Caco-2 (cell line): ENCODE measurements around the gene POLA1. TPM values are rescaled to one million over a fixed set of nuclear protein-coding genes. Genes with fewer than 3 reads are reported as not detected.

Source experiments
- BruUV-seq: library from RNA; stranded (reverse); fragments of 400-500 nt; replicated peaks from 2 replicates; lab custom pipeline; 2021; lab: Mats Ljungman, UMichigan
- CTCF ChIA-PET: fragments of 300-600 bp; sonication (Branson Sonifier 250); formaldehyde crosslinking; loops from one replicate; lab custom pipeline; 2022; ENCODE audit warnings: antibody characterized with exemption; lab: Charles Lee
- POLR2A ChIA-PET: fragments of 300-600 bp; sonication (Branson Sonifier 250); formaldehyde crosslinking; loops from one replicate; lab custom pipeline; 2022; ENCODE audit warnings: antibody characterized with exemption; lab: Charles Lee
- DNase-seq, 2 experiments: peaks; one replicate each; pipeline versions ENCODE4 v3.0.0 to v3.0.0-alpha.2; 2020 to 2022
- H3K27me3 ChIP-seq: replicated peaks from 2 replicates; pipeline ENCODE4 v1.6.0; 2011; ENCODE audit warnings: low read length; ENCODE audit not compliant: control insufficient read depth, insufficient read depth
- H3K36me3 ChIP-seq: 2 replicates; pipeline ENCODE4 v1.5.1; 2011; ENCODE audit warnings: low read length; ENCODE audit not compliant: control insufficient read depth, insufficient read depth
- H3K4me1 ChIP-seq: fragments of 250-450 bp; sonication (Bioruptor Pico); 2 replicates; pipeline ENCODE4 v1.5.1; 2020; ENCODE audit warnings: mild to moderate bottlenecking
- H3K4me3 ChIP-seq: 2 replicates; pipeline ENCODE4 v1.5.1; 2011; ENCODE audit warnings: low read depth, mild to moderate bottlenecking, control low read depth, low read length
- H3K9me3 ChIP-seq: fragments of 250-450 bp; sonication (Bioruptor Pico); 2 replicates; pipeline ENCODE4 v1.5.1; 2020; ENCODE audit warnings: mild to moderate bottlenecking, moderate library complexity
- H3K27ac Mint-ChIP-seq: one replicate; pipeline ENCODE4 v1.8.0; 2022; ENCODE audit warnings: mixed read lengths; ENCODE audit not compliant: unreplicated experiment
- H3K27me3 Mint-ChIP-seq: one replicate; pipeline ENCODE4 v1.8.0; 2022; ENCODE audit warnings: mixed read lengths; ENCODE audit not compliant: insufficient read depth, unreplicated experiment
- H3K36me3 Mint-ChIP-seq: one replicate; pipeline ENCODE4 v1.8.0; 2022; ENCODE audit warnings: mild to moderate bottlenecking, mixed read lengths; ENCODE audit not compliant: insufficient read depth, unreplicated experiment
- H3K4me1 Mint-ChIP-seq: one replicate; pipeline ENCODE4 v1.8.0; 2022; ENCODE audit warnings: low read depth, mixed read lengths; ENCODE audit not compliant: unreplicated experiment
- H3K4me3 Mint-ChIP-seq: one replicate; pipeline ENCODE4 v1.8.0; 2022; ENCODE audit warnings: mild to moderate bottlenecking, moderate library complexity, mixed read lengths; ENCODE audit not compliant: unreplicated experiment
- H3K9me3 Mint-ChIP-seq: one replicate; pipeline ENCODE4 v1.8.0; 2022; ENCODE audit warnings: mixed read lengths; ENCODE audit not compliant: unreplicated experiment
- intact Hi-C: fragments of 100-400 bp; cut with micrococcal nuclease; formaldehyde crosslinking; loops from one replicate; pipeline ENCODE4 v1.10.0; 2022; ENCODE audit not compliant: unreplicated experiment
- total RNA-seq: library from RNA; stranded (reverse); gene quantifications from 2 replicates; pipeline ENCODE4 v1.2.3, GENCODE V29; 2022
- TF ChIP-seq, protein P1 (sequence below), 2 experiments: fragments of 200-600 bp in 1 of 2; IDR thresholded peaks; 1 replicate in 1 of 2; 2 replicates in 1 of 2; pipeline versions ENCODE4 v1.5.1 to v1.8.0; 2011 to 2022; ENCODE audit warnings: antibody characterized with exemption in 1 of 2, control low read depth in 1 of 2, inconsistent platforms in 1 of 2, low read depth in 1 of 2, low read length in 1 of 2, mild to moderate bottlenecking in 1 of 2, moderate library complexity in 1 of 2; ENCODE audit not compliant: insufficient read depth in 1 of 2, severe bottlenecking in 1 of 2, unreplicated experiment in 1 of 2

The POLA1 gene
- total RNA-seq, 1 experiment from 2014 or later = 23.5 TPM

DNA sequence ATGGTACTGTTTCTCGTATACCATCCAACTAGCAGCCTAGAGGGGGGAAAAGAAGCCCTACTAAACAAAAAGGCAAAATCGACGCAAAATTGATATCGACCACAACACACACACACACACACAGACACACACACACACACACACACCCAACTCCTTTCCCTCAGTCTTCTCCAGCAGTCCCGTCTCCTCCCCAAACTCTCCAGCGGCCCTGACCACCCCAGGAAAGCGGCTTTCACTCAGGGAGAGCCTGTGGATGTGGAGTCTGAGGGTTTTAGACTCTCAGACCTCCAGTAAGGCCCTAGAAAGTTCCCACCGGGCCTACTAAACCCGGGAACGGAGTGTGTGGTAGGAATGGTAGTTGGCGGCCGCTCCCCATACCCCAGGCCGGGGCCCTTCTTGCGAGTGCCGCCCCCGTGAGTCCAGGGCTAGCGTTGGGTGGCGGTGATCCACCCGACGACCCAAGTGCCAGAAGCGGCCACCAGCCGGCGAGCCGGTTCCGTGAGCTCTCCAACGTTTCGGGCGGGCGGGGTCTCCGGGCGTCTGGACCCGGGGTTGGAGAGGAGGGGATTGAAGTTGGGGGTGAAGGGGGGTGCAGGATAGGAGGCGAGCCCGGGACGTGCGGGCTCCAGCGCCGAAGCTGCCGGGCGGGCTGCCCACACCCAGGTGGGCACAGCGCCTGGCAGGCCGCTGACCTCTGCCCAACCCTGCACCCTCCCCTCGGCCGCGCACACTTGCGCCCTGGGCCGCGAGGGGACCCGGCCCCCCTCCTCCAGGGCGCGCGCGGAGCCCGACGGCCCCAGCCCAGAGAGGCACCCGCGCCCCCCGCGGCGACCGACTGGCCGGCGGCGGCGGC is 308.3 kb downstream of the POLA1 start:
- intact Hi-C loops = no loop called here
- Mint-ChIP-seq H3K27ac (no peak overlapping the region), H3K4me1 (no peaks in the 10 kb centered on the region), H3K27me3 (peaks cover 4% of the 10 kb centered on the region), H3K36me3 (peaks cover 4% of the 10 kb centered on the region), H3K9me3 (no peaks in the 10 kb centered on the region), H3K4me3 (no peak overlapping the region)
- Histone ChIP-seq H3K27me3 (no peaks in the 10 kb centered on the region), H3K4me3 (no peak overlapping the region), H3K36me3 (no peaks in the 10 kb centered on the region), H3K4me1 (no peaks in the 10 kb centered on the region), H3K9me3 (no peaks in the 10 kb centered on the region)
- POLR2A ChIA-PET = no interaction called here
- BruUV-seq = no TSS peak
- DNase-seq = no peak
- TF ChIP-seq, protein P1, sequence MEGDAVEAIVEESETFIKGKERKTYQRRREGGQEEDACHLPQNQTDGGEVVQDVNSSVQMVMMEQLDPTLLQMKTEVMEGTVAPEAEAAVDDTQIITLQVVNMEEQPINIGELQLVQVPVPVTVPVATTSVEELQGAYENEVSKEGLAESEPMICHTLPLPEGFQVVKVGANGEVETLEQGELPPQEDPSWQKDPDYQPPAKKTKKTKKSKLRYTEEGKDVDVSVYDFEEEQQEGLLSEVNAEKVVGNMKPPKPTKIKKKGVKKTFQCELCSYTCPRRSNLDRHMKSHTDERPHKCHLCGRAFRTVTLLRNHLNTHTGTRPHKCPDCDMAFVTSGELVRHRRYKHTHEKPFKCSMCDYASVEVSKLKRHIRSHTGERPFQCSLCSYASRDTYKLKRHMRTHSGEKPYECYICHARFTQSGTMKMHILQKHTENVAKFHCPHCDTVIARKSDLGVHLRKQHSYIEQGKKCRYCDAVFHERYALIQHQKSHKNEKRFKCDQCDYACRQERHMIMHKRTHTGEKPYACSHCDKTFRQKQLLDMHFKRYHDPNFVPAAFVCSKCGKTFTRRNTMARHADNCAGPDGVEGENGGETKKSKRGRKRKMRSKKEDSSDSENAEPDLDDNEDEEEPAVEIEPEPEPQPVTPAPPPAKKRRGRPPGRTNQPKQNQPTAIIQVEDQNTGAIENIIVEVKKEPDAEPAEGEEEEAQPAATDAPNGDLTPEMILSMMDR (IDR thresholded peaks at IDR 0.05; ENCODE audit: insufficient read depth in 1 of 2, low read depth in 1 of 2, low read length in 1 of 2, severe bottlenecking in 1 of 2, unreplicated experiment in 1 of 2) = no peak
- CTCF ChIA-PET = no interaction called here

DNA sequence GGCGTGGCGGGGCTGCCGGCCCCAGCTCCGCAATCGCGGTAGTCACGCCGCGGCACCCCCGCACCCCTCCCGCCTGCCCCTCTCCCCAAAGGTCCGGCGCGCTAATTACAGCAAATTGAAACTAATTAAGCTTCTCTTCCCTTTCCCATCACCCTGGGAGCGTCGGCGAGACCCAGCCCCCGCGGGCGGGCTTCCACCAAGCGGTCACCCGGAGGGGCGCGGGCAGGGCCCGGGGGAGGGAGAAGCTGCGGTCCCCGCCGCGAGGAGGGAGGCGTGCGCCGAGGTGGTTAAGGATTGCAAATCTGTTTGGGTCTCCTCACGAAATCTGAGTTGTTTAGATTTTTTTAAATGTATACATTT is 308.9 kb downstream of the POLA1 start:
- no TSS peak for BruUV-seq
- no peaks in the 10 kb centered on the region for H3K9me3 ChIP-seq
- H3K27ac Mint-ChIP-seq = no peak overlapping the region

DNA sequence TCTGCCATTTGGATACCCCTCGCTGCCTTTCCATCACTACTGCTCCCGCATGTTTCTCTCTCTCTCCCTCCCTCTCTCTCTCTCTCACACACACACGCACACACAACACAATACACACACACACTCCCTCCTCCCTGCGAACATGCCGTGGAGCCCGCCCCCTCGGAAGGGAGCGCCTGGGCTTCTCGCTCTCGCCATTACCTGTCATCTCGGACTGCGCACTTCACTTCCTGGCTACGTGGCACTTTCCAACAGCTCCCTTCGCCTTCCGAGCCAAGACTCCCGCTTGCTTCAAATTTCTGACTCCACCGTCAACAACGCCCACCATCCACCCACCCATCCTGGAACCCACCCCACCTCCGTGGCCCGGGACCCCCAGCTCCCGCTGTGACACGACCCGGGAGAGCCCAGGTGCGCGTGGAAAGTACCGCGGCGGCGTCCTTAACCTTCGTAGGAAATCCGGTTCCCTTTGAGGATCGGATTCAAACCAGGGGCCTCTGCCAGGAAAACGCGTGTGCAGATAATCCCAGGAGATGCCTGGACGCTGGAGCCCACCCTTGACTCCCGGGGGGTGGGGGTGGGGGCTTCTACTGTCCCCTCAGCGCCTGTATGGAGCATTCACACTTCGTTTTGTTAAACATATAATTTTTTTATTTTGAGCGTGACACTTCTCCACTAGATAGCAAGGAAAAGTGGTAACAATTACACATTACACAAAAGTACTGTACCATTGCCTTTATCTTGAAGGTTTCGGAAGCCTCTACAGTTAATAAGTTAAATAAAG is 309.5 kb downstream of the POLA1 start:
- H3K27me3 Mint-ChIP-seq = peaks cover 6% of the 10 kb centered on the region
- Histone ChIP-seq H3K4me1 (no peaks in the 10 kb centered on the region), H3K9me3 (no peaks in the 10 kb centered on the region), H3K27me3 (no peaks in the 10 kb centered on the region), H3K4me3 (no peak overlapping the region), H3K36me3 (no peaks in the 10 kb centered on the region)
- no peak overlapping the region for H3K27ac Mint-ChIP-seq
- no peak for DNase-seq
- POLR2A ChIA-PET = no interaction called here
- no peak overlapping the region for H3K4me3 Mint-ChIP-seq
- no TSS peak for BruUV-seq
- no peaks in the 10 kb centered on the region for H3K4me1 Mint-ChIP-seq
- peaks cover 4% of the 10 kb centered on the region for H3K36me3 Mint-ChIP-seq
- intact Hi-C loops = no loop called here
- H3K9me3 Mint-ChIP-seq = no peaks in the 10 kb centered on the region
- CTCF ChIA-PET = no interaction called here
- TF ChIP-seq, protein P1 (IDR thresholded peaks at IDR 0.05; ENCODE audit: insufficient read depth in 1 of 2, low read depth in 1 of 2, low read length in 1 of 2, severe bottlenecking in 1 of 2, unreplicated experiment in 1 of 2) = no peak

More for the DNA sequence above, 308.9 kb downstream of the POLA1 start:
- Mint-ChIP-seq H3K27me3 (peaks cover 4% of the 10 kb centered on the region), H3K4me3 (no peak overlapping the region), H3K4me1 (no peaks in the 10 kb centered on the region), H3K9me3 (no peaks in the 10 kb centered on the region), H3K36me3 (peaks cover 4% of the 10 kb centered on the region)
- no peaks in the 10 kb centered on the region for H3K27me3 ChIP-seq
- no peak overlapping the region for H3K4me3 ChIP-seq
- ChIA-PET CTCF (no interaction called here), POLR2A (no interaction called here)
- H3K36me3 ChIP-seq = no peaks in the 10 kb centered on the region
- no peak for DNase-seq
- intact Hi-C loops = no loop called here
- TF ChIP-seq, protein P1 (IDR thresholded peaks at IDR 0.05; ENCODE audit: insufficient read depth in 1 of 2, low read depth in 1 of 2, low read length in 1 of 2, severe bottlenecking in 1 of 2, unreplicated experiment in 1 of 2) = no peak
- no peaks in the 10 kb centered on the region for H3K4me1 ChIP-seq
